ENCODE results near the gene OPHN1. TPM values are rescaled to one million over a fixed set of nuclear protein-coding genes. Genes with fewer than 3 reads are reported as not detected.

OPHN1 gene
- total RNA-seq, 1 donor: 6.9 TPM

GRCh38 chrX:68254738-68255645 is 178.3 kb downstream of the OPHN1 start:
- no peak overlapping the region for H3K4me2 ChIP-seq (ENCODE audit: insufficient read depth, low read length)
- no peak overlapping the region for H2AFZ ChIP-seq (ENCODE audit: low read length)
- H3K4me3 ChIP-seq (ENCODE audit: insufficient read depth, low read length): no peak overlapping the region

GRCh38 chrX:68252664-68253063 is 180.6 kb downstream of the OPHN1 start:
- DNase-seq (ENCODE audit: insufficient read length, low spot score, missing footprints): no peak
- H3K4me3 ChIP-seq (ENCODE audit: insufficient read depth, low read length): no peak overlapping the region
- no peaks in the 10 kb centered on the region for H3K9me3 ChIP-seq (ENCODE audit: low read depth, low read length)
- H3K36me3 ChIP-seq (ENCODE audit: insufficient read depth, low read length): no peaks in the 10 kb centered on the region
- peaks cover 3% of the 10 kb centered on the region for H4K20me1 ChIP-seq (ENCODE audit: insufficient read depth, low read length)
- no peak for TF ChIP-seq CTCF (IDR thresholded peaks at IDR 0.05; ENCODE audit: extremely low read depth, low read depth, low read length)
- no peak overlapping the region for H2AFZ ChIP-seq (ENCODE audit: low read length)
- H3K4me1 ChIP-seq (ENCODE audit: insufficient read depth, low read length): no peaks in the 10 kb centered on the region
- H3K27ac ChIP-seq (ENCODE audit: low read depth, low read length): no peak overlapping the region
- H3K27me3 ChIP-seq (ENCODE audit: insufficient read depth, low read length): peaks cover 16% of the 10 kb centered on the region
- no peaks in the 10 kb centered on the region for H3K79me2 ChIP-seq (ENCODE audit: insufficient read depth, low read length)
- H3K4me2 ChIP-seq (ENCODE audit: insufficient read depth, low read length): no peak overlapping the region

More at GRCh38 chrX:68254738-68255645, 178.3 kb downstream of the OPHN1 start:
- no peaks in the 10 kb centered on the region for H3K36me3 ChIP-seq (ENCODE audit: insufficient read depth, low read length)
- H3K9me3 ChIP-seq (ENCODE audit: low read depth, low read length): no peaks in the 10 kb centered on the region
- peaks cover 12% of the 10 kb centered on the region for H3K27me3 ChIP-seq (ENCODE audit: insufficient read depth, low read length)
- no peak for DNase-seq (ENCODE audit: insufficient read length, low spot score, missing footprints)
- H3K79me2 ChIP-seq (ENCODE audit: insufficient read depth, low read length): no peaks in the 10 kb centered on the region
- H3K4me1 ChIP-seq (ENCODE audit: insufficient read depth, low read length): no peaks in the 10 kb centered on the region
- no peak overlapping the region for H3K27ac ChIP-seq (ENCODE audit: low read depth, low read length)
- TF ChIP-seq CTCF (IDR thresholded peaks at IDR 0.05; ENCODE audit: extremely low read depth, low read depth, low read length): no peak
- no peaks in the 10 kb centered on the region for H4K20me1 ChIP-seq (ENCODE audit: insufficient read depth, low read length)

GRCh38 chrX:68249903-68250302 is 183.4 kb downstream of the OPHN1 start:
- Histone ChIP-seq H3K9me3 (ENCODE audit: low read depth, low read length) (no peaks in the 10 kb centered on the region), H3K79me2 (ENCODE audit: insufficient read depth, low read length) (no peaks in the 10 kb centered on the region), H3K4me1 (ENCODE audit: insufficient read depth, low read length) (no peaks in the 10 kb centered on the region), H3K4me2 (ENCODE audit: insufficient read depth, low read length) (no peak overlapping the region), H3K36me3 (ENCODE audit: insufficient read depth, low read length) (no peaks in the 10 kb centered on the region), H4K20me1 (ENCODE audit: insufficient read depth, low read length) (peaks cover 3% of the 10 kb centered on the region), H2AFZ (ENCODE audit: low read length) (no peak overlapping the region), H3K27ac (ENCODE audit: low read depth, low read length) (no peak overlapping the region), H3K27me3 (ENCODE audit: insufficient read depth, low read length) (peaks cover 14% of the 10 kb centered on the region), H3K4me3 (ENCODE audit: insufficient read depth, low read length) (no peak overlapping the region)
- no peak for TF ChIP-seq CTCF (IDR thresholded peaks at IDR 0.05; ENCODE audit: extremely low read depth, low read depth, low read length)
- no peak for DNase-seq (ENCODE audit: insufficient read length, low spot score, missing footprints)

GRCh38 chrX:68249401-68249831 is 183.9 kb downstream of the OPHN1 start:
- no peaks in the 10 kb centered on the region for H3K4me1 ChIP-seq (ENCODE audit: insufficient read depth, low read length)
- H3K36me3 ChIP-seq (ENCODE audit: insufficient read depth, low read length): no peaks in the 10 kb centered on the region
- no peak overlapping the region for H3K4me2 ChIP-seq (ENCODE audit: insufficient read depth, low read length)
- peak; percentile 54 for DNase-seq (ENCODE audit: insufficient read length, low spot score, missing footprints)
- no peak overlapping the region for H3K27ac ChIP-seq (ENCODE audit: low read depth, low read length)
- no peak for TF ChIP-seq CTCF (IDR thresholded peaks at IDR 0.05; ENCODE audit: extremely low read depth, low read depth, low read length)
- H2AFZ ChIP-seq (ENCODE audit: low read length): no peak overlapping the region
- peaks cover 3% of the 10 kb centered on the region for H4K20me1 ChIP-seq (ENCODE audit: insufficient read depth, low read length)
- no peaks in the 10 kb centered on the region for H3K9me3 ChIP-seq (ENCODE audit: low read depth, low read length)
- no peaks in the 10 kb centered on the region for H3K79me2 ChIP-seq (ENCODE audit: insufficient read depth, low read length)
- H3K4me3 ChIP-seq (ENCODE audit: insufficient read depth, low read length): no peak overlapping the region
- H3K27me3 ChIP-seq (ENCODE audit: insufficient read depth, low read length): peaks cover 17% of the 10 kb centered on the region
